ENCODE data around the gene SLC16A5. TPM values are rescaled to one million over a fixed set of nuclear protein-coding genes. Genes with fewer than 3 reads are reported as not detected.
"Not testable (repeated sequence)": the region's sequence is repeated elsewhere in the genome, so short reads cannot be mapped to it uniquely, and the experiment has no call there.

Gene SLC16A5
- total RNA-seq, 1 donor from 2014 or later: 7.1 TPM

- Mint-ChIP-seq H3K36me3 (ENCODE audit: low read depth, unreplicated experiment) (peaks cover 3% of the 10 kb centered on the region), H3K27ac (ENCODE audit: unreplicated experiment) (peak overlapping the region; percentile 81), H3K4me1 (ENCODE audit: low read depth, unreplicated experiment) (peaks cover 6% of the 10 kb centered on the region), H3K9me3 (ENCODE audit: unreplicated experiment) (no peaks in the 10 kb centered on the region), H3K4me3 (ENCODE audit: unreplicated experiment) (peak overlapping the region; percentile 87), H3K27me3 (ENCODE audit: low read depth, unreplicated experiment) (no peaks in the 10 kb centered on the region)
- Histone ChIP-seq H3K27ac (ENCODE audit: low read depth, low read length) (peak overlapping the region; percentile 63), H4K20me1 (ENCODE audit: insufficient read depth, low read length) (peaks cover 15% of the 10 kb centered on the region), H3K79me2 (ENCODE audit: insufficient read depth, low read length) (peaks cover 24% of the 10 kb centered on the region), H3K4me2 (ENCODE audit: low read length) (peak overlapping the region; percentile 88), H3K36me3 (ENCODE audit: insufficient read depth, low read length) (peaks cover 16% of the 10 kb centered on the region), H3K4me1 (ENCODE audit: insufficient read depth, low read length) (peaks cover 12% of the 10 kb centered on the region), H3K9me3 (ENCODE audit: insufficient read depth, low read depth, low read length) (no peaks in the 10 kb centered on the region), H2AFZ (ENCODE audit: low read depth, low read length) (peak overlapping the region; percentile 96), H3K27me3 (ENCODE audit: insufficient read depth, low read length) (no peaks in the 10 kb centered on the region), H3K4me3 (ENCODE audit: insufficient read depth, low read depth, low read length) (peak overlapping the region; percentile 73), H3K9ac (ENCODE audit: low read length) (peak overlapping the region; percentile 89)
- DNase-seq (ENCODE audit: low read depth) (peak; percentile 39), FAIRE-seq (no peak)
- no peak for TF ChIP-seq EZH2 (IDR thresholded peaks at IDR 0.05; ENCODE audit: insufficient read depth, low read length)
- TF ChIP-seq CTCF (IDR thresholded peaks at IDR 0.05; ENCODE audit: insufficient read depth, low read depth, low read length): peak; percentile 44
Observed at GRCh38 chr17:75130632-75131277, 43.0 kb downstream of the SLC16A5 start.

- Histone ChIP-seq H3K9ac (ENCODE audit: low read length) (peak within 1 kb of the TSS; percentile 89), H2AFZ (ENCODE audit: low read depth, low read length) (peak within 1 kb of the TSS; percentile 96), H3K27ac (ENCODE audit: low read depth, low read length) (peak within 1 kb of the TSS; percentile 63), H3K36me3 (ENCODE audit: insufficient read depth, low read length) (peaks cover 19% of the 10 kb centered on the region), H4K20me1 (ENCODE audit: insufficient read depth, low read length) (peaks cover 18% of the 10 kb centered on the region), H3K27me3 (ENCODE audit: insufficient read depth, low read length) (no peaks in the 10 kb centered on the region), H3K4me1 (ENCODE audit: insufficient read depth, low read length) (peaks cover 12% of the 10 kb centered on the region), H3K4me3 (ENCODE audit: insufficient read depth, low read depth, low read length) (peak within 1 kb of the TSS; percentile 73), H3K4me2 (ENCODE audit: low read length) (peak within 1 kb of the TSS; percentile 88), H3K9me3 (ENCODE audit: insufficient read depth, low read depth, low read length) (no peaks in the 10 kb centered on the region), H3K79me2 (ENCODE audit: insufficient read depth, low read length) (peaks cover 24% of the 10 kb centered on the region)
- DNase-seq (ENCODE audit: low read depth) (peak; percentile 52), FAIRE-seq (no peak)
- Mint-ChIP-seq H3K27ac (ENCODE audit: unreplicated experiment) (peak within 1 kb of the TSS; percentile 93), H3K4me1 (ENCODE audit: low read depth, unreplicated experiment) (peaks cover 6% of the 10 kb centered on the region), H3K4me3 (ENCODE audit: unreplicated experiment) (peak within 1 kb of the TSS; percentile 87), H3K36me3 (ENCODE audit: low read depth, unreplicated experiment) (no peaks in the 10 kb centered on the region), H3K27me3 (ENCODE audit: low read depth, unreplicated experiment) (no peaks in the 10 kb centered on the region), H3K9me3 (ENCODE audit: unreplicated experiment) (no peaks in the 10 kb centered on the region)
- no peak for TF ChIP-seq EZH2 (IDR thresholded peaks at IDR 0.05; ENCODE audit: insufficient read depth, low read length)
- TF ChIP-seq CTCF (IDR thresholded peaks at IDR 0.05; ENCODE audit: insufficient read depth, low read depth, low read length): peak; percentile 15
Observed at GRCh38 chr17:75131278-75132017, 43.7 kb downstream of the SLC16A5 start, which contains the start of gene NT5C. Gene NT5C (minus strand): TSS chr17:75131742. CDS start chr17:75131707, 35 bp downstream.

GRCh38 chr17:75132018-75133000 is 44.6 kb downstream of the SLC16A5 start:
- Histone ChIP-seq H3K79me2 (ENCODE audit: insufficient read depth, low read length) (peaks cover 24% of the 10 kb centered on the region), H3K4me1 (ENCODE audit: insufficient read depth, low read length) (peaks cover 12% of the 10 kb centered on the region), H3K4me3 (ENCODE audit: insufficient read depth, low read depth, low read length) (peak overlapping the region; percentile 73), H3K36me3 (ENCODE audit: insufficient read depth, low read length) (peaks cover 19% of the 10 kb centered on the region), H4K20me1 (ENCODE audit: insufficient read depth, low read length) (peaks cover 18% of the 10 kb centered on the region), H3K27ac (ENCODE audit: low read depth, low read length) (peak overlapping the region; percentile 63), H2AFZ (ENCODE audit: low read depth, low read length) (peak overlapping the region; percentile 96), H3K9ac (ENCODE audit: low read length) (peak overlapping the region; percentile 89), H3K4me2 (ENCODE audit: low read length) (peak overlapping the region; percentile 88)
- H3K36me3 Mint-ChIP-seq (ENCODE audit: low read depth, unreplicated experiment); H3K27me3 ChIP-seq (ENCODE audit: insufficient read depth, low read length); FAIRE-seq; H3K9me3 Mint-ChIP-seq (ENCODE audit: unreplicated experiment); H3K4me1 Mint-ChIP-seq (ENCODE audit: low read depth, unreplicated experiment); H3K27me3 Mint-ChIP-seq (ENCODE audit: low read depth, unreplicated experiment); H3K9me3 ChIP-seq (ENCODE audit: insufficient read depth, low read depth, low read length); DNase-seq (ENCODE audit: low read depth): not testable (repeated sequence)
- H3K4me3 Mint-ChIP-seq (ENCODE audit: unreplicated experiment): peak overlapping the region; percentile 87
- peak overlapping the region; percentile 93 for H3K27ac Mint-ChIP-seq (ENCODE audit: unreplicated experiment)

Measured in astrocyte (in vitro differentiated cells and primary cell).